ENCODE results near the gene XPNPEP1.

Gene XPNPEP1

DNA sequence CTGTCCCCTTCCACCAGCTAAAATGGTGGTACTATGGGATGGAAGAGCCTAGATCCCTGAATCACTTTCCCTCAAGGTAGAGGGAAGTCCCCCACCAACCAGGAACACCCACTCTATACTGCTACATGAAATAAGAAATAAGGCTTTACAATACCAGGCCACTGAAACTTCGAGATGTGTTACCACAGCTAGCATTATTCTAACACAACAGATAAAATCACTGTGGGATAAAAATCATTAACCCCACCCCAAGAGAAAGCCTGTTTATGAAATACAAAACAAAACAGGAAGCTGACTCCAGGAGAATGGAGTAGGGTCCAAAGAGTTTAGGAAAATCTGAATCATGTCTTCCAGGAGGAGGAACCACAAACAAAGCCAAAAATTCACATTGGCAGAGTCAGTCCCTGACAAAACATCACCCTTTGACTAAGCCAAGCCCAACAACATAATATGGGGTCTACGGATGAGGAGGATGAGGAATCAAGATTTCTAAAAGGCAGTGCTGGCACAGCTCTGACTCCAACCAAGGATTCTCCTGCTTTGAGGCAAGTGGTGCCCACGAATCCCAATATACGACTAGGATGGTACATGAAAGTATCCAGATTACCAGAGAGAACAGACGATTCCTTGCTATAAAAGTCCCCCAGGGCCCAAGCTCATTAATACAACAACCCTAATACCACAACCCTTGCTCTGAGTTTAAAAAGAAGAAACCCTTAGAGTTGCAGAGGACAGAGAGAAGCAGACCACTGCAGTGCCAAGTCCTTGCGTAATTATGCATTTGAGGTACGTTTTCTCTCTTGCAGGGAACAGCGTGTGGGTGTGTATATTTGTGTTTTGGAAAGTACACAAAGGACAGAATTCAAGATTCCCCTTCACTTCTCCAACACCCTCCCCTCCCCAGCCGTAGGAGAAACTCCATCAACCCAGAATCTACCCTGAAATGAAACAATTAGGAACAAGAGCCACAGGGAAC is 23.7 kb downstream of the XPNPEP1 start:
- H3K4me3 ChIP-seq = no peak overlapping the region
- no peaks in the 10 kb centered on the region; the same call in 1 of the 2 replicates for H3K36me3 ChIP-seq (replicated peaks)
- no peaks in the 10 kb centered on the region for H3K9me3 ChIP-seq
- in situ Hi-C loops (cut with MboI; ENCODE audit: low sequenced_read_pairs) = loop anchor here (25.0 kb wide), 1 partner anchor 363 kb away; no protein-coding TSS in a partner anchor
- peaks cover 8% of the 10 kb centered on the region for H3K4me1 ChIP-seq
- H3K27me3 ChIP-seq (ENCODE audit: low read depth) = no peaks in the 10 kb centered on the region
- DNase-seq (ENCODE audit: low spot score in 2 of 2) = no peak

DNA sequence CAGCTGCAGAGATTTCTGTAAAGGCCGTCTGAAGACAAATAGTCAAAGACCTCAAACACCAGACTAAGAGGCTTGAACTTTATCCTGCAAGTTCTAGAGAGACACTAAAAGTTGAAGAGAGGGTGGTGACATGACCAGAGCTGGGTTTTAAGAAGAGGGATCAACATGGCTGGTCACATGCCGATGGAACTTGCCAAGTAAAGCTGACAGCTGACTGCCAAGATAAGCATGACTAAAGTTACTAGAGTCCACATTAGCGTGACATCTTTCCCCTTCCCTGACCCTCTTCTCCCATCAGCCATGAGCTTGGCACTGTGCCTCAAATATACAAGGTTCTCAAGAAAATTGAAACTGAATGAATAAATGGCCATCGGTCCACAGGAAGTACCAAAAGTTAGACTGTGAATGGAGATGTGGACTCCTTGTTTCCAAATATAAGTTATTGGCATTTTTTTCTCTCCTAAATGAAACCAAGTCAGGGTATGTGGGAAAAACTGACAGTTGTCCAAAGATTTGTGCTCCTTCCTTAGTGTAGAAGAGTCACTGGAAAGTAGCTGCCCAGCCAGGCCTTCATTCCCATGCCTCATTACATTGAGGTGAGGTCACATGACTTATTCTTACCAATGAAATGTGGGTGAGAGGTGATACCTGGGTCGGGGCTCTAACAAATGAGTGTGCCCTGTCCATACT is 24.5 kb downstream of the XPNPEP1 start:
- H3K27me3 ChIP-seq (ENCODE audit: low read depth) = no peaks in the 10 kb centered on the region
- H3K4me3 ChIP-seq = no peak overlapping the region
- H3K9me3 ChIP-seq = no peaks in the 10 kb centered on the region
- H3K4me1 ChIP-seq = peaks cover under 1% of the 10 kb centered on the region; the same call in 1 of the 2 replicates
- H3K36me3 ChIP-seq (replicated peaks) = no peaks in the 10 kb centered on the region; the same call in 1 of the 2 replicates
- DNase-seq (ENCODE audit: low spot score in 2 of 2) = no peak
- in situ Hi-C loops (cut with MboI; ENCODE audit: low sequenced_read_pairs) = loop anchor here (25.0 kb wide), 1 partner anchor 363 kb away; no protein-coding TSS in a partner anchor

DNA sequence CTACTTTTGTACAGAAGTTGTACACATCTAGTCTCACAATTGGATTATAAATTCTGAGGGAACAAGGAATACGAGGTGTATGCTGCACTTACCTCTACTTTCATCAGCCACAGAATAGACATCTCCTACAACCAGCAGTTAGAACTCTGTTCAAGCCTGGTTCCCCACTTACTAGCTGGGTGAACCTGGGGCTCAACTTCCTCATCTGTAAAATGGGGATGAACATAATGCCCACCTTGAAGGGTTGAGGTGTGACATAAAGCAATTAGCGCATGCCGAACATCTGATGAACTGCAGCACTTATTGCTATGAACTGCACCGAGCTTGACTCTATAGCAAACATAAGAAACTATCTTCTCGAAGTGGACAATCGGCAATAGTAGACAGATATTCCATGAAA is 25.3 kb downstream of the XPNPEP1 start:
- Histone ChIP-seq H3K9me3 (no peaks in the 10 kb centered on the region), H3K4me3 (no peak overlapping the region), H3K27me3 (ENCODE audit: low read depth) (no peaks in the 10 kb centered on the region), H3K4me1 (peaks cover 6% of the 10 kb centered on the region), H3K36me3 (replicated peaks) (no peaks in the 10 kb centered on the region; the same call in 1 of the 2 replicates)
- in situ Hi-C loops (cut with MboI; ENCODE audit: low sequenced_read_pairs) = loop anchor here (25.0 kb wide), 1 partner anchor 364 kb away; no protein-coding TSS in a partner anchor
- DNase-seq (ENCODE audit: low spot score in 2 of 2) = no peak

DNA sequence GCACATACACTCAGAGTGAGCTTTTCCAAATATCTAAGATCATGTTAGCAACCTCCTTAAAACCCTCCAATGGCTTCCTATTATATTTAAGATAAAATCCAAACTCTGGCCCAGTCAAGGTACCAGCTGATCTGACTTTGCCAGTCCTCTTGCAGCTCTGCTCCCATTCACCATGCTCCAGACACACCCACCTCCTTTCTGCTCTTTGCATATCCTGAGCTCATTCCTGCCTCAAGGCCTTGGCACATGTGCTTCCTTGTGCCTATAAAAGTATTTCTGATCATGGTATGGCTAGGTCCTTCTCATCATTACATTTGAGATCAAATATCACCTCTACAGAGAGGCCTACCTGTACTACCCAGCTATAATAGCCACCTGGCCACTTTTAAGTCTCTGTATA is 27.5 kb downstream of the XPNPEP1 start:
- in situ Hi-C loops (cut with MboI; ENCODE audit: low sequenced_read_pairs) = loop anchor here (25.0 kb wide), 1 partner anchor 366 kb away; no protein-coding TSS in a partner anchor
- peaks cover 13% of the 10 kb centered on the region for H3K36me3 ChIP-seq (replicated peaks)
- peaks cover 7% of the 10 kb centered on the region for H3K4me1 ChIP-seq
- H3K27me3 ChIP-seq (ENCODE audit: low read depth) = no peaks in the 10 kb centered on the region
- H3K9me3 ChIP-seq = no peaks in the 10 kb centered on the region
- H3K4me3 ChIP-seq = no peak overlapping the region
- DNase-seq (ENCODE audit: low spot score in 2 of 2) = no peak

DNA sequence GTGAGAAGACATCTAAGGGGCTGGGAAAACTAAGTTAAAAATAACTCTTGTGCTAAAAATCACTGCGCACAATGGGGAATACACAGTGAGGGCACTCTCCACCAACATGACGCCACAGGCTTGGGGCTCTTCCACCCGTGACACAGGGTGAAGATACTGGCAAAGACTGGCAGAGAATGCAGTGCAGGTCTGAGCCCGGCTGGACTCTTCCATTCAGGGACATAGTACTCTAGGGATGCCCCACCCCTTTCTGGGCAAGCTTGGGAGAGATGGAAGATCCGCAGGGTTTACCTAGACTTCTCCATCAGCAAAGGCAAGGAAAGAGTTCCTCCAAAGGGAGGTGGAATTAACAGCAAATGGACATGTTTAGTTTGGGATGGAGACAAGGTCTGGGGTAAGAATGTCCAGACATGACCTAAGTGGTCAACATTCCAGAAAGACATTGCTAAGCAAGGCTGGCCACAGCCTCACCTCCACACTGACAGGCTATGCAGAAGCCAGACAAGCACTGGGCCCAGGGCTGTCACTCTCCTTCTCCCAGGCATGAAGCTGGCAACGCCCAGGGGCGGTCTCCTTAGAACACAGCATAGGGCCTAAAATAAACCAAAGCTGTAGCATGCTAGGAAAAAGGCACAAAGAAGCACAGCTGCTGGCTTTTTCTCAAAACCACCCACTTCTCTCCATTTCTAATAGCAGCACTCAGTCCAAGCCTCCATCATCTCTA is 28.1 kb downstream of the XPNPEP1 start:
- no peak overlapping the region for H3K4me3 ChIP-seq
- H3K27me3 ChIP-seq (ENCODE audit: low read depth) = no peaks in the 10 kb centered on the region
- H3K4me1 ChIP-seq = peaks cover 7% of the 10 kb centered on the region
- DNase-seq (ENCODE audit: low spot score in 2 of 2) = no peak
- H3K9me3 ChIP-seq = no peaks in the 10 kb centered on the region
- peaks cover 17% of the 10 kb centered on the region for H3K36me3 ChIP-seq (replicated peaks)
- in situ Hi-C loops (cut with MboI; ENCODE audit: low sequenced_read_pairs) = loop anchor here (25.0 kb wide), 1 partner anchor 367 kb away; no protein-coding TSS in a partner anchor

DNA sequence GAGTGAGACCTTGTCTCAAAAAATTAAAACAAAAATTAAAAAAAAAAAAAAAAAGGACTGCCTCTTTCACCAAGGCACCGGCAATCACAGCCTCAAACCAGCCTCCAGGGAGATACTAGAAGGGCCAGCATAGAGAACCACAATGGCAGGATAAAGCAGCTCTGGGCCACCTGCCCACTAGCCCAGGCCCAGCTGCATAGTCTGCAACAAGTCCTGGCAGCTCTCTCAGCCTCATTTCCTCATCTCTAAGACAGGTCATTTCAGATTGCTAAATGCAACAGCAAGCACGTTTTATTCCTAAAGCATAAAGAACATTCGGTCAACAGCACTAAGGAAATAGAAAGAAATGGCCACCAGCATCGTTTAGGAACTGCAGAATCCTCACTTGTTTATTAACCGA is 28.8 kb downstream of the XPNPEP1 start:
- Histone ChIP-seq H3K4me3 (no peak overlapping the region), H3K36me3 (replicated peaks) (peaks cover 17% of the 10 kb centered on the region), H3K27me3 (ENCODE audit: low read depth) (no peaks in the 10 kb centered on the region), H3K4me1 (peaks cover 7% of the 10 kb centered on the region), H3K9me3 (no peaks in the 10 kb centered on the region)
- in situ Hi-C loops (cut with MboI; ENCODE audit: low sequenced_read_pairs) = loop anchor here (25.0 kb wide), 1 partner anchor 368 kb away; no protein-coding TSS in a partner anchor
- no peak for DNase-seq (ENCODE audit: low spot score in 2 of 2)

DNA sequence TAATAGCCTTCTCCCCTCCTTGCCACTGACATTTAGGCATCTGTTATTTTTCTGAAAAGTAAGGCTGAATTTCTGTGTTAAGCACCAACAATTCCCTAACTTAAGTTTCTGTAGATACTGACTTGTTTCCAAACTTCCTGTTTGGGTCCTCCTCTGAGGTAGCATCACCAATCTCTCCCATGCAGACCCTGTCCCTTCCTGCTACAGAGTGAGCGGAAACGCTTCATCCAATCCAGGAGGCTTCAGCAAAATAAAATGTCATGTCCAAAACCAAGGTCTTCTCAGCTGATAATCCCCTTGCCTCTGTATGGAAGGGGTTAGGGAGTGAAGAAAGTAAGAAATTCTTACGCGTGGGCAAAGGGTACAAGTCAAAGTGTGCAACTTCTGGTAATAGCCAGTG is 29.9 kb downstream of the XPNPEP1 start:
- H3K4me3 ChIP-seq = no peak overlapping the region
- H3K9me3 ChIP-seq = no peaks in the 10 kb centered on the region
- H3K36me3 ChIP-seq (replicated peaks) = peaks cover 17% of the 10 kb centered on the region
- H3K27me3 ChIP-seq (ENCODE audit: low read depth) = no peaks in the 10 kb centered on the region
- peaks cover 7% of the 10 kb centered on the region for H3K4me1 ChIP-seq
- in situ Hi-C loops (cut with MboI; ENCODE audit: low sequenced_read_pairs) = loop anchor here (25.0 kb wide), 1 partner anchor 369 kb away; no protein-coding TSS in a partner anchor
- DNase-seq (ENCODE audit: low spot score in 2 of 2) = no peak

DNA sequence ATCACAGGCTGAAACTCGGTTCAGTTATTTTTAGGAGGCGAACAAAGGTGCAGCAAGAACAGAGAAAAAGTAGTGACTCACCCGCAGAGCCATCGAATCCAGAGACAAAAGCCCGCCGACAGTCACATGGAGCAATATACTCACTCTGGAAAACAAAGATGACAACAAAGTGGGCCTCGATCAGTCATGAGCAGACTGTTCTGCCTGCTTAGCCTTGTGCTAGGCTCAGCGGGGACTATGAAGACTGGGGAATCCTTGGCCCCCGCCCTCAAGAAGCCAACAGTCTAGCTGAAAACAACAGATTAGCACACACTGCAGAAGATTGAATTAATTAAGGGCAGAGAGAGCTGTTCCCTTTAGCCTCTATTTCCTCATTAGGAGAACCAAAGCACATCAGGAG is 30.4 kb downstream of the XPNPEP1 start:
- H3K27me3 ChIP-seq (ENCODE audit: low read depth) = no peaks in the 10 kb centered on the region
- H3K9me3 ChIP-seq = no peaks in the 10 kb centered on the region
- peaks cover 17% of the 10 kb centered on the region for H3K36me3 ChIP-seq (replicated peaks)
- in situ Hi-C loops (cut with MboI; ENCODE audit: low sequenced_read_pairs) = loop anchor here (25.0 kb wide), 1 partner anchor 369 kb away; no protein-coding TSS in a partner anchor
- peaks cover 7% of the 10 kb centered on the region for H3K4me1 ChIP-seq
- H3K4me3 ChIP-seq = no peak overlapping the region
- DNase-seq (ENCODE audit: low spot score in 2 of 2) = peak; percentile 54 to 63

DNA sequence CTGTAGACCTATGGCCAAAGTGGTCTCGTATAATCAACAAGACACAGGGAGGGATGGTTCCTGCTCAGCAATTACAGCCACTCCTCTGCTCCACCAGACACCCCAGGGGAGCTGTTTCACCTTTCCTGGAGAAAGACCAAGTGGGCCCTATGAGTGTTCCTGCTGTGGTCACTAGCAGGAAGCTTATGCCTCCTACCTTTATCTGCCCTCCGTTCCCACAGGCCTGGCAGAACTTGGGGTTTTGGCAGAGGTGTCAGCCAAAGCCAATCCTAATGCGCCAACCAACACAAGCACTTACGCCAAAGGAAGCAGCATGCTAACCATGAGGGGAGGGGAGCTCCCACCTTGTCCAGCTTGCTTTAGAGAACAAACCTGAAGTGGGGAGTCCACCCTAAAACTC is 31.2 kb downstream of the XPNPEP1 start:
- Histone ChIP-seq H3K27me3 (ENCODE audit: low read depth) (no peaks in the 10 kb centered on the region), H3K9me3 (no peaks in the 10 kb centered on the region), H3K4me3 (no peak overlapping the region), H3K4me1 (peaks cover 7% of the 10 kb centered on the region), H3K36me3 (replicated peaks) (peaks cover 17% of the 10 kb centered on the region)
- DNase-seq (ENCODE audit: low spot score in 2 of 2) = no peak
- in situ Hi-C loops (cut with MboI; ENCODE audit: low sequenced_read_pairs) = loop anchor here (25.0 kb wide), 1 partner anchor 370 kb away; no protein-coding TSS in a partner anchor

DNA sequence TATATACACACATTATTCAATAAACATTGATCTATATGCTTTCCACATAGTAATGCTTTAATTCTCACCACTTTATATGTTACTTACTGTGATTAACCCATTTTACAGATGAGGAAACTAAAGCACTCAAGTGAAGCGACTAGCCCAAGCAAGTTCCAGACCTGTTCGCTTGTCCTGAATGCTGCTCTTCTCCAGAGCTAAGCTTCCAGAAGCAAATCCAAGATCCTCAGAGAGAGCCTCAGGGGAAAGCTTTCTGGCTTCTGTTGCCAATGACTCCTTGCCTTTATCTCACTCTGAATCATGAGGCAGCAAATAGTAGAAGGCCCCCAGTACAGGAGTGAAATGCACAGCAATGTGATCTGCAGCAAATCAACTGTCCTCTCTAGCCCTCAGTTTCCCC is 32.2 kb downstream of the XPNPEP1 start:
- H3K36me3 ChIP-seq (replicated peaks) = peaks cover 17% of the 10 kb centered on the region
- H3K9me3 ChIP-seq = no peaks in the 10 kb centered on the region
- no peak overlapping the region for H3K4me3 ChIP-seq
- no peak for DNase-seq (ENCODE audit: low spot score in 2 of 2)
- in situ Hi-C loops (cut with MboI; ENCODE audit: low sequenced_read_pairs) = loop anchor here (25.0 kb wide), 1 partner anchor 371 kb away; no protein-coding TSS in a partner anchor
- peaks cover 7% of the 10 kb centered on the region for H3K4me1 ChIP-seq
- no peaks in the 10 kb centered on the region for H3K27me3 ChIP-seq (ENCODE audit: low read depth)

DNA sequence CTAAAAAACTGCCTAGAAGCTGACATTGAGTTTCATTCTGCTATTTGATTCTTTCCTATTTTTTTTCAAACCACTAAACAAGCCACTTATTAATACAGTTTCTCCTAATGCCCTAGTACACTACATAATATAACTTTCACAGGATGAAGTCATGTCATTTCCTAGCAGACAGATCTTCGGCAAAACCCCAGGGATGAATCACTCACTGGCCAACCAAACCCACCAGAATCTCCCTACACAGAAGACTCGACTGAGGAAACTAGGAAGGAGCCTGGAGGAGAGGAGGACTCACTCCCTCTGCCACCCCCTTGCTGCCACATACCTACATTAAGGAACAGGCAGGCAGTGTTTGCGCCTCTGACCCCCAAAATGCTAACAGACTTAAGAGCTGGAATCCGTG is 33.4 kb downstream of the XPNPEP1 start:
- no peak for DNase-seq (ENCODE audit: low spot score in 2 of 2)
- in situ Hi-C loops (cut with MboI; ENCODE audit: low sequenced_read_pairs) = loop anchor here (25.0 kb wide), 1 partner anchor 372 kb away; no protein-coding TSS in a partner anchor
- H3K9me3 ChIP-seq = no peaks in the 10 kb centered on the region

DNA sequence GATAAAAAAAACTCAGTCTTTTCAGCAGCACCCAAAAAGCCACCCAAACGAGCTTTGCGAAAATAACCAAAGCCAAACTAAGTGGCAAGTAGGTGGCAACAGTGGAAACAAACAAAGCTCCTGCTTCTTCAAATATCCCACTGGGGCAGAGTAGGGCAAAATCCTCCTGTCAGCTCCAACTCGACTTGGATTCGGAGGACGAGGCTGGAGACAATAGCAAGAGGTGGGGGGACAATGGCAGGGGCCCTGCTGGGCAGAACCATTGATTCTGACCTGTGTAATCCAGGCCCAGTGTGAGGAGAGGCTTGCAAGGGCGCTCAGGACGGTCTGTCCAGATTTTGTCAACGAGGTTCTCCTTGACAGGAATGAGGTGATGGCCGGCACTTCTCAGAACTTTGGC is 35.5 kb downstream of the XPNPEP1 start:
- Histone ChIP-seq H3K4me3 (no peak overlapping the region), H3K4me1 (peaks cover 3% of the 10 kb centered on the region), H3K27me3 (ENCODE audit: low read depth) (no peaks in the 10 kb centered on the region), H3K9me3 (no peaks in the 10 kb centered on the region), H3K36me3 (replicated peaks) (peaks cover 20% of the 10 kb centered on the region)
- in situ Hi-C loops (cut with MboI; ENCODE audit: low sequenced_read_pairs) = loop anchor here (25.0 kb wide), 1 partner anchor 375 kb away; no protein-coding TSS in a partner anchor
- DNase-seq (ENCODE audit: low spot score in 2 of 2) = no peak

More for the DNA sequence above, 33.4 kb downstream of the XPNPEP1 start:
- no peaks in the 10 kb centered on the region for H3K27me3 ChIP-seq (ENCODE audit: low read depth)
- no peak overlapping the region for H3K4me3 ChIP-seq
- H3K36me3 ChIP-seq (replicated peaks) = peaks cover 17% of the 10 kb centered on the region
- peaks cover 7% of the 10 kb centered on the region for H3K4me1 ChIP-seq

DNA sequence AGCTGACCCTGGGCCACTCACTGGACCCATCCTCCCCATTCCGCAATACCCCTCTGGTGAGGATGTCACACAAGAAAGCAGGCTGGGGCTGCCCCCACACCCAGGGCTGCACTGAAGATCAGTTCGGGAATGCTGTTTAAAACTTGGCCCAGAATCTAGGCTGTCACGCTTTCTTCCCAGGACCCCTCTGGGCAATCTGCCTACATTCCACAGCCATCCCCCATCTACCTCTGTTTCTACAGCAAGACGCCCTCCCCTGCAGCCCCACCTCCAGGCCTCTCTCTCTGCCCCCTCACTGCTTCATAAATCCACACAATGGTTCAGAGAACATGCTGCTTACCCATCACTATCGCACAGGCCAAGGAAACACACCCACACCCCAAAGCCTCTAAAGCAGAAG is 36.1 kb downstream of the XPNPEP1 start:
- Histone ChIP-seq H3K4me3 (no peak overlapping the region), H3K4me1 (peaks cover 3% of the 10 kb centered on the region; the same call in 1 of the 2 replicates), H3K9me3 (no peaks in the 10 kb centered on the region), H3K27me3 (ENCODE audit: low read depth) (no peaks in the 10 kb centered on the region), H3K36me3 (replicated peaks) (peaks cover 20% of the 10 kb centered on the region)
- no peak for DNase-seq (ENCODE audit: low spot score in 2 of 2)
- in situ Hi-C loops (cut with MboI; ENCODE audit: low sequenced_read_pairs) = loop anchor here (25.0 kb wide), 1 partner anchor 375 kb away; no protein-coding TSS in a partner anchor

Data from HAP-1 (cell line).